COR-L47 (cell line): ENCODE results near the gene TFDP1.

Experiments used
- DNase-seq: peaks from one replicate; lab custom pipeline; 2025; lab: John Stamatoyannopoulos, UW

TFDP1 gene

GRCh38 chr13:113633485-113633873 lies 48.9 kb downstream of the TFDP1 start:
- DNase-seq = no peak

- no peak for DNase-seq
Measured at GRCh38 chr13:113634279-113635047, 49.9 kb downstream of the TFDP1 start.

GRCh38 chr13:113635048-113635420 lies 50.5 kb downstream of the TFDP1 start:
- no peak for DNase-seq

- no peak for DNase-seq
Measured at GRCh38 chr13:113635709-113636108, 51.2 kb downstream of the TFDP1 start.

- no peak for DNase-seq
Measured at GRCh38 chr13:113636266-113636963, 51.9 kb downstream of the TFDP1 start.

GRCh38 chr13:113637262-113638160 lies 53.0 kb downstream of the TFDP1 start:
- no peak for DNase-seq

GRCh38 chr13:113638173-113638746 lies 53.7 kb downstream of the TFDP1 start:
- DNase-seq = no peak

GRCh38 chr13:113638806-113639205 lies 54.3 kb downstream of the TFDP1 start:
- no peak for DNase-seq

- no peak for DNase-seq
Measured at GRCh38 chr13:113639616-113640262, 55.2 kb downstream of the TFDP1 start.

- DNase-seq = no peak
Measured at GRCh38 chr13:113641426-113641825, 56.9 kb downstream of the TFDP1 start.

- no peak for DNase-seq
Measured at GRCh38 chr13:113642563-113642962, 58.0 kb downstream of the TFDP1 start.

GRCh38 chr13:113643593-113643992 lies 59.0 kb downstream of the TFDP1 start:
- DNase-seq = no peak

GRCh38 chr13:113644800-113645199 lies 60.2 kb downstream of the TFDP1 start:
- DNase-seq = no peak

- no peak for DNase-seq
Measured at GRCh38 chr13:113645329-113645728, 60.8 kb downstream of the TFDP1 start.

GRCh38 chr13:113646376-113646775 lies 61.8 kb downstream of the TFDP1 start:
- peak; percentile 18 for DNase-seq

GRCh38 chr13:113646921-113647340 lies 62.4 kb downstream of the TFDP1 start:
- no peak for DNase-seq

- DNase-seq = peak; percentile 98
Measured at GRCh38 chr13:113647351-113648215, 63.0 kb downstream of the TFDP1 start.

- DNase-seq = no peak
Measured at GRCh38 chr13:113648216-113648610, 63.7 kb downstream of the TFDP1 start.

GRCh38 chr13:113649212-113649611 lies 64.7 kb downstream of the TFDP1 start:
- no peak for DNase-seq

- no peak for DNase-seq
Measured at GRCh38 chr13:113650275-113650674, 65.7 kb downstream of the TFDP1 start.

GRCh38 chr13:113650731-113651148 lies 66.2 kb downstream of the TFDP1 start:
- DNase-seq = no peak
